ES-I3 (cell line): ENCODE data around the gene ROR2.

ENCODE experiments used
- H3K36me3 ChIP-seq: 2 replicates; pipeline ENCODE4 v1.6.1; 2013; ENCODE audit warnings: mild to moderate bottlenecking, low read length, control low read depth, moderate library complexity; ENCODE audit not compliant: insufficient read depth
- H3K4me1 ChIP-seq: 2 replicates; pipeline ENCODE4 v1.6.1; 2013; ENCODE audit warnings: mild to moderate bottlenecking, control low read depth, low read length; ENCODE audit not compliant: insufficient read depth
- H3K9ac ChIP-seq: 2 replicates; pipeline ENCODE4 v1.6.1; 2013; ENCODE audit warnings: low read depth, mild to moderate bottlenecking, low read length, moderate library complexity
- H3K9me3 ChIP-seq: 2 replicates; pipeline ENCODE4 v1.6.1; 2013; ENCODE audit warnings: mild to moderate bottlenecking, low read length, moderate library complexity; ENCODE audit not compliant: control insufficient read depth, insufficient read depth

ROR2 gene

DNA sequence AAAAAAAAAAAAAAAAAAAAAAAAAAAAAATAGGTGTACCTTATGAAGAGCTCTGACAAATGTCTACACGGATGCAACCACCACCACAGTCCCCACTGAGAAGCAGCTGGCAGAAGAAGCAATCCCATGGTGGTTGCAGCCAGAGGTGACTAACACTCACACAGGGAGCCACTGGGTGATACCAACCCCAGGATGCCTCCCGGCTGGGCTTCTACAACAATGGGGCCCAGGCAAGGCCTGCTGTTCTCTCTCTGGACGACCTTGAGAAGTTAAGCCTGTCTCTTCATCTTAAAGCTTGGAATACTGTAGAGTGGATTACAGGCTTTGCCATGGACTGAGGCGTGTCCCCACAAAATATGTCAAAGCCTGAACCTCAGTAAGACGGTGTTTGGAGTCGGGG lies 104.1 kb downstream of the ROR2 start:
- Histone ChIP-seq H3K9ac (no peak overlapping the region), H3K36me3 (no peaks in the 10 kb centered on the region), H3K4me1 (peaks cover 7% of the 10 kb centered on the region), H3K9me3 (no peaks in the 10 kb centered on the region)

DNA sequence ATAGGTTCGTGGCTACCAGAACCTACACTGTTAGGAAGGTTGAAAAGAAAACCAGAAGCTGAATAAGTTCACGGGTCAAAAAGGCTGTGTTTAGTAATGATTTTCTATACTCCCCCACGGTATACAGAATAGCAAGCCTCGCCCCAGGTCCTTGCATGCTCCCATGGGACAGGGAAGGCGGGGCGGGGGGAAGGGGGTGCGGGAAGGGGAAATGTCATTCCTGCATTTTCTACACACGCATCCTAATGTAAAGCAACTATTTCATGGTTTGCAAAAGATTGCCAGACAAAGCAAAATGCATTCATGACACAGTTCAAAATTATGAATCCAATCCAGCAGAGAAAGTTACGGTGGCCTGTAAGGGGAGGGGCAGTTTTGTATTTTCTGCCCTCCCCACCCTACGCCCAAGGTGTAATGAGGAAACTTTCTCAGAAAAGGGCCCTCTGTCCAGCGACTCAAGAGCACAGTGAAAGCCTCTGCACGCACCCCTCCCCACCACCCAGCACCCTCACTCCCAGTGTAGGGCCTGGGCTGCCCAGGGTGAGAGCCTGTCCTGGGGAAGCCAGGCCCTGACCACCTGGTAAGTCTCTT lies 105.2 kb downstream of the ROR2 start:
- Histone ChIP-seq H3K36me3 (no peaks in the 10 kb centered on the region), H3K9me3 (no peaks in the 10 kb centered on the region), H3K9ac (no peak overlapping the region), H3K4me1 (peaks cover 7% of the 10 kb centered on the region)

DNA sequence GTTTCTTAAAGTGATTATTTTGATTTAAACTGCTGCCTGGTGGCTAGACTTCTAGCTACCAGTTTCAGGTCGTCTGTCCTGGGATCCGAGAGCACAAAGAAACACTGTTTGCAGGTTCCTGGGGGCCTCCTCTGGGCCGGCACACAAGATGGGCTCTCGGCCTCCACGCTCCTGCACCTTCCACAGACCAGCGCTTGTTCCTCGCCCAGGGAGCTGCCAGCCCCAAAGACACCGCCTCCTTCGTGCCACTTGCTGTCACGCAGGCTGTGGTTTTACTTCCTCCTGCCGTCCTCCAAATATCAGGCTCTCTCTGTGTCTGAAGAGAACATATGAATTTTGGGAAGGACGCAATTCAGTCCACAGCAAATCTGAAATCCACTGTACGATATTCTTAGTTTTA lies 105.8 kb downstream of the ROR2 start:
- Histone ChIP-seq H3K9me3 (no peaks in the 10 kb centered on the region), H3K4me1 (peaks cover 7% of the 10 kb centered on the region), H3K36me3 (no peaks in the 10 kb centered on the region), H3K9ac (no peak overlapping the region)

- H3K9me3 ChIP-seq: no peaks in the 10 kb centered on the region
- no peaks in the 10 kb centered on the region for H3K36me3 ChIP-seq
- peaks cover 7% of the 10 kb centered on the region for H3K4me1 ChIP-seq
- no peak overlapping the region for H3K9ac ChIP-seq
Measured at GRCh38 chr9:91843623-91844148, 106.3 kb downstream of the ROR2 start.

DNA sequence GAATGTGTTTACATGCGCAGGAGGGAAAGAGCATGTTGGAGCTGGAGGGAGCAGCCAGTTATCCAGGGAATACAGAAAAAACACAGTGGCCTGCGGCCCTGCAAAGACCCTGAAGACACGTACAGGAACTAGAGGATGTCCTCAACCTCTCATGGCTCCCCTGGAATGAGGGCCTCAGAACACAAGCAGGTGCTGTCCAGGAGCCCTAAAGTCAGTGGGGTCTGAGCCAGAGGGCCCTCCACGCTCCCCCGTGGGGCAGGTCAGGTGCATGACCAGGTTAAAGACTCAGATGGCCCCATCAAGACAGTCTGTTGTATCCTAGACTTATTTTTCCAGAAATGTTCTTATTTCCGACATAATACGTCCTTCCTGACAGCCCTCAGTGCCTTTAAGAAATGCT lies 106.9 kb downstream of the ROR2 start:
- Histone ChIP-seq H3K9ac (no peak overlapping the region), H3K36me3 (no peaks in the 10 kb centered on the region), H3K9me3 (no peaks in the 10 kb centered on the region), H3K4me1 (peaks cover 7% of the 10 kb centered on the region)

- H3K4me1 ChIP-seq: peaks cover 7% of the 10 kb centered on the region
- no peaks in the 10 kb centered on the region for H3K36me3 ChIP-seq
- no peaks in the 10 kb centered on the region for H3K9me3 ChIP-seq
- no peak overlapping the region for H3K9ac ChIP-seq
Measured at GRCh38 chr9:91842358-91843049, 107.5 kb downstream of the ROR2 start.

- H3K4me1 ChIP-seq: peaks cover 7% of the 10 kb centered on the region
- H3K9me3 ChIP-seq: no peaks in the 10 kb centered on the region
- no peak overlapping the region for H3K9ac ChIP-seq
- 0 out of 2 replicates have a peak, but pooled peaks cover 2% of the 10 kb centered on the region for H3K36me3 ChIP-seq
Measured at GRCh38 chr9:91841591-91841990, 108.4 kb downstream of the ROR2 start.

DNA sequence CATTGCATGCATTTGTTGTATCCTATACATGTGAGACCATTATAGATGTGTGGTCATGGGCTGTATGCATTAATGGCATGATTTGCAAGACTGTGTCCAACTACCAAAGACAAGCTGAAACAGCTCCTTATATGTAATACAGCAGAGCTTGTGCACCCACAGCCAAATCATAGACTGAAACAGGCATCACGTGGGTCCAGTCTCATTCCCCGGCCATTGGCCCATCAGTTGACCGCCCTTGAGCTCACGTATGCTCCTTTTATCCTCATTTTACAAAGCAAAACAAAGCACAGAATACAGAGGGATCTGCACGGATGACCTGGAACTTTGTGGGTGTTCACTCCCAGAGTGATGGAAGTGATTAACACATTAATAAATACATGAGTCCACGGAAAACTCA lies 109.1 kb downstream of the ROR2 start:
- 0 out of 2 replicates have a peak, but pooled peaks cover 3% of the 10 kb centered on the region for H3K36me3 ChIP-seq
- H3K4me1 ChIP-seq: peaks cover 9% of the 10 kb centered on the region
- H3K9ac ChIP-seq: no peak overlapping the region

GRCh38 chr9:91840469-91840868 lies 109.6 kb downstream of the ROR2 start:
- 0 out of 2 replicates have a peak, but pooled peaks cover 3% of the 10 kb centered on the region for H3K36me3 ChIP-seq
- no peaks in the 10 kb centered on the region for H3K9me3 ChIP-seq
- no peak overlapping the region for H3K9ac ChIP-seq
- peaks cover 9% of the 10 kb centered on the region for H3K4me1 ChIP-seq

More for the DNA sequence above, 109.1 kb downstream of the ROR2 start:
- no peaks in the 10 kb centered on the region for H3K9me3 ChIP-seq

DNA sequence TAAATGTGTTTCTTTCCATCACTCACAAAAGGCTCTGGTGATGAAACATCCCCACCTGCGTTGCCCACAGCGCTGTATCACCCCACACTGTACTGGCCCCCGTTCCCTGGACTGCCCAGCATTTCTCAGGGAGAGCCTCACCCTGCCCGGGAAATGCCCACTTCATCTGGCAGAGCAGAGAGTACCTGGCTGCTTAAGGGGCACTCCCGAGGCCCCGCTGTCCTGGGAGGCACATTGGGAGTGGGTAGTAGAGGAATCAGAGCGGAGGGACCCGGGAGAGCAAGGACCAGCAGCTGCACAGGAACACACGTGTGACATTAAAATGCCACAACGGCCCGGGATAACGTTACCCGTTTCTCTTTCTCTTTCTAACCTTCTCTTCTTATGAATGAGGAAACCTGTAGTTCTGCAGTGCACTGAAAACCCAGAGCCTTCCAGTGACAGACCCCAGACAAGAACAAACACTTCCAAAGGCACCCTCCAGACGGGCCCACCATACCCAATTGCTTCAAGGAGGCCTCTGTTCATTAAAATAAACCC lies 110.0 kb downstream of the ROR2 start:
- Histone ChIP-seq H3K4me1 (peaks cover 9% of the 10 kb centered on the region), H3K9ac (no peak overlapping the region), H3K9me3 (no peaks in the 10 kb centered on the region), H3K36me3 (0 out of 2 replicates have a peak, but pooled peaks cover 3% of the 10 kb centered on the region)

DNA sequence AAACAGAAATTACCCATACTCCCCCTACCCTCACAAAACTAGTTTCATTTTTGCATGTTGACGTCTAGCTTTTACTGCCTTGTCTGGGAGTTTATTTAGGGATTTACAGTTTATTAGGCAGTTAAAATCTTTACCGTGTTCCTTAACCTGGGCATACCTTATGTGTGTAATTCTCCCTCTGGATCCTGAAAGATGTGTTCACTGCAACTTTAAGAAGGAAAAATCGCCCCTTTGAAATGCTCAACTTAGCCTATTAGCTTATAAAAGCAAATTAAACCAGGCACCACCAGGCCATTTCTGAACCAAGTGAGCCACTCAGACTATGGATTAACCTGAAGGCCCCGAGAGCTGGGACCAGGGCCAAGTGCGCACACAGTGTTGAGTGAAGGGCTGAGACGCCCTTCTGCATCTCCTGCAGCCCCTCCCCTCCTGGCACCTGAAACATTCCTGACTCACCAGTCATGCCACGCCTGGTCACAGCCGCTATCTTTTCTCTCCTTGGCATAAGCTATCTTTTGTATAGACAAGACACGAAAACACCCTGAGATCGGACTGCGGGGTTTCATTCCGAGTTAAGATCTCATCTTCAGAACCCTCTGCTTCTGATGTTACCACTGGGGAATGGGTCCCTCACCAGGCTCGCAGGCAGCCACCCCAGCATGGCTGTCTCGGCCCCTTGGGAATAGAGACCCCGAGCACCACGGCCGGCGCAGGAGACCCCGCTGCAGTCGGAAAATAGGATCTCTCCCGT lies 111.9 kb downstream of the ROR2 start:
- Histone ChIP-seq H3K4me1 (peaks cover 8% of the 10 kb centered on the region; the same call in 1 of the 2 replicates), H3K9me3 (no peaks in the 10 kb centered on the region), H3K9ac (no peak overlapping the region), H3K36me3 (0 out of 2 replicates have a peak, but pooled peaks cover 3% of the 10 kb centered on the region)

GRCh38 chr9:91836515-91836914 lies 113.5 kb downstream of the ROR2 start:
- Histone ChIP-seq H3K9me3 (no peaks in the 10 kb centered on the region), H3K36me3 (0 out of 2 replicates have a peak, but pooled peaks cover 3% of the 10 kb centered on the region), H3K4me1 (peaks cover 8% of the 10 kb centered on the region; the same call in 1 of the 2 replicates), H3K9ac (no peak overlapping the region)

- H3K36me3 ChIP-seq: 0 out of 2 replicates have a peak, but pooled peaks cover 3% of the 10 kb centered on the region
- peaks cover 8% of the 10 kb centered on the region; the same call in 1 of the 2 replicates for H3K4me1 ChIP-seq
Measured at GRCh38 chr9:91835632-91836031, 114.4 kb downstream of the ROR2 start.

GRCh38 chr9:91835216-91835615 lies 114.8 kb downstream of the ROR2 start:
- Histone ChIP-seq H3K36me3 (0 out of 2 replicates have a peak, but pooled peaks cover 3% of the 10 kb centered on the region), H3K9ac (no peak overlapping the region), H3K4me1 (peaks cover 8% of the 10 kb centered on the region; the same call in 1 of the 2 replicates), H3K9me3 (no peaks in the 10 kb centered on the region)

More at GRCh38 chr9:91835632-91836031, 114.4 kb downstream of the ROR2 start:
- no peaks in the 10 kb centered on the region for H3K9me3 ChIP-seq
- H3K9ac ChIP-seq: no peak overlapping the region
